SJCRH30 (cell line): ENCODE results near the gene CLEC4F. TPM values are rescaled to one million over a fixed set of nuclear protein-coding genes. Genes with fewer than 3 reads are reported as not detected.

Experiments used
- DNase-seq, 2 experiments: peaks; one replicate each; pipeline ENCODE4 v3.0.0-alpha.2; 2015 to 2020
- H3K27ac ChIP-seq: fragments of 250-450 bp; sonication (Bioruptor Pico); 2 replicates; pipeline ENCODE4 v1.5.1; 2020; ENCODE audit warnings: mild to moderate bottlenecking, moderate library complexity
- H3K27me3 ChIP-seq: fragments of 250-450 bp; sonication (Bioruptor Pico); 2 replicates; pipeline ENCODE4 v1.5.1; 2020; ENCODE audit warnings: mild to moderate bottlenecking, moderate library complexity
- H3K36me3 ChIP-seq: fragments of 250-450 bp; sonication (Bioruptor Pico); 2 replicates; pipeline ENCODE4 v1.5.1; 2020; ENCODE audit warnings: mild to moderate bottlenecking, moderate library complexity
- H3K4me1 ChIP-seq: fragments of 250-450 bp; sonication (Bioruptor Pico); 2 replicates; pipeline ENCODE4 v1.5.1; 2020; ENCODE audit warnings: mild to moderate bottlenecking, moderate library complexity
- H3K4me3 ChIP-seq: fragments of 250-450 bp; sonication (Bioruptor Pico); 2 replicates; pipeline ENCODE4 v1.5.1; 2020; ENCODE audit warnings: mild to moderate bottlenecking, moderate library complexity
- H3K9me3 ChIP-seq: fragments of 250-450 bp; sonication (Bioruptor Pico); replicated peaks from 2 replicates; pipeline ENCODE4 v1.5.1; 2020; ENCODE audit warnings: mild to moderate bottlenecking, moderate library complexity
- total RNA-seq: library from RNA; depleted of rRNA; stranded (reverse); fragments of >200 nt; shearing (Covaris generic); gene quantifications from 2 replicates; pipeline ENCODE4 v1.2.3, GENCODE V29; 2014; rRNA removed

CLEC4F gene
- total RNA-seq, 1 experiment from 2014 or later: not detected

DNA sequence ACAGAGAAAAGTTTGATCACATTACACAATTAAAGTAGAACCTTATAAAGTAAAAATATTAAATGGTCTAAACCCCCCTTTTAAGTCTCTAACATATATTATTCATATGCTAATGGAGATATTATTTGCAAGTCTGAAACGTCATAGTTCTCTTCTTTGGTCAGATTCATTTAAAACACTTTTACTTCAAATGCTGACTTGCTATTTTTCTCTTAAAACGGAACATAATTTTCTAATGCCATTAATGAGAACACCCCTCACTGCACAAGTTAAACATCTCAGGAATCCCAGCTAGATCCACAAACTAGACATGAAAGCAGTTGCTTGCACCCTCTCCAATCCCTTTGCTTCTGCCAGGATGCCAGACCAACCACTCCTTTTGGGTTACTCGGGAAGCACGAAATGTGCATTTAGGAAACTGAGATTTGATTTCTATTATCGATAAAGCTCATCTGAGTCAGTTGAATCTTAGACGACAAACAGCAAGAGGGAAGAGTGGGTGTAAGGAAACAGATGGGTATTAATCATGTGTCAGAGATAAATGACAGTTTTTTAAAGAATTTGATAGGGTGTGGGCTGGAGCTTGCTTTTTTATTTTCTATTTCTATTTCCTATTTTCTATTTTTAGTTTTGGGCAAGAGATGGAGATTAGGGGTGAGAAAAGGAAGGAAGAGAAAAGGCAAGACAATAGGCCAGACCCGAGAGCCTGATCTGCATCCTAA, 53.9 kb downstream of the CLEC4F start:
- Histone ChIP-seq H3K27ac (no peak overlapping the region), H3K4me3 (no peak overlapping the region), H3K4me1 (no peaks in the 10 kb centered on the region), H3K36me3 (no peaks in the 10 kb centered on the region; the same call in 1 of the 2 replicates), H3K27me3 (peaks cover 29% of the 10 kb centered on the region), H3K9me3 (no peaks in the 10 kb centered on the region)
- DNase-seq: no peak

DNA sequence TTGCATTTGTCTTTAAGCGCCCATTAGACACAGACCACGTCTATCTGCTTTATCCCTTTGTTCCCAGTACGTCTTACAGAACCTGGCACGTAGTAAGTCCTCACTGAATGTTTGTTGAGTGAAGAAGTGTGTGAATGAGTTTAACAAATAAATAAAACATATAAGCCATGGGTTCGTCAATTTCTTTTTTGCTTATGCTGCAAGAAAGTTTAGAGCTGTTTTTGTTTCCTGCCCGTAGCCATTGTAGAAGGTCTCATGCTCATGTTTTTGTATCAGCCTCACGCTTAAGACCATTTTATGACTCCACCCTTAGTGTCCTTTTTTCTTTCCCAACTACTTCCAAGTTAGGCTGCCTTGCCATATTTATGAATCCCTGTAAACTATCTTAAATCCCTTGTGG, 54.9 kb downstream of the CLEC4F start:
- Histone ChIP-seq H3K4me1 (no peaks in the 10 kb centered on the region), H3K27me3 (peaks cover 21% of the 10 kb centered on the region), H3K9me3 (no peaks in the 10 kb centered on the region), H3K4me3 (no peak overlapping the region), H3K27ac (no peak overlapping the region), H3K36me3 (no peaks in the 10 kb centered on the region; the same call in 1 of the 2 replicates)
- DNase-seq: no peak

DNA sequence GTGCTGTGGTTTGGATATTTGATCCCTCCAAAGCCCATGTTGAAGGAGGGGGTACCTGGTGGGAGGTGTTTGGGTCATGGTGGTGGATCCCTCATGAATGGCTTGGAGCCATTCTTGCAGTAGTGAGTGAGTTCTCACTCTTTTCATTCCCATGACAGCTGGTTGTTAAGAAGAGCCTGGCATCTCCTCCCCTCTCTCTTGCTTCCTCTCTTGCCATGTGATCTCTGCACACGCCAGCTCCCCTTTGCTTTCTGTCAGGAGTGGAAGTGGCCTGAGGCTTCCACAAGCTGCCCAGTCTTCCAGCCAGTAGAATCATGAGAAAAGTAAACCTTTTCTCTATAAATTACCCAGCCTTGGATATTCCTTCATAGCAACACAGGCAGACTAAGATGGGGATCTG, 61.0 kb downstream of the CLEC4F start:
- no peaks in the 10 kb centered on the region for H3K36me3 ChIP-seq
- no peak overlapping the region for H3K27ac ChIP-seq
- DNase-seq: no peak
- no peaks in the 10 kb centered on the region for H3K9me3 ChIP-seq
- H3K4me3 ChIP-seq: no peak overlapping the region
- peaks cover 10% of the 10 kb centered on the region for H3K27me3 ChIP-seq
- H3K4me1 ChIP-seq: no peaks in the 10 kb centered on the region

Other genes with a start within 250 kb of the CLEC4F start
- gene ADD2, start 52.4 kb downstream of the CLEC4F start, total RNA-seq: 0.08 and 0.13 TPM in 2 replicates
- gene FIGLA, start 30.0 kb downstream of the CLEC4F start, total RNA-seq: not detected in 2 replicates
- gene CD207, start 15.2 kb upstream of the CLEC4F start, total RNA-seq: 0.08 TPM in 1 of 2 replicates, not detected in the other
- 7.3 and 9.2 TPM in 2 replicates for gene VAX2, start 80.0 kb upstream of the CLEC4F start, total RNA-seq
- 1.6 and 2.0 TPM in 2 replicates for gene ATP6V1B1, start 115.3 kb upstream of the CLEC4F start, total RNA-seq
- gene ANKRD53, start 158.0 kb upstream of the CLEC4F start, total RNA-seq: 0.36 TPM in 1 of 2 replicates, not detected in the other
- gene TEX261, start 174.3 kb upstream of the CLEC4F start, total RNA-seq: 85.3 and 90.9 TPM in 2 replicates
- 46.8 and 49.3 TPM in 2 replicates for gene NAGK, start 248.0 kb upstream of the CLEC4F start, total RNA-seq